Ramos (cell line): ENCODE data around the gene MACROD2.
"Not testable (repeated sequence)": the region's sequence is repeated elsewhere in the genome, so short reads cannot be mapped to it uniquely, and the experiment has no call there.

Experiments
- in situ Hi-C: fragments of 300-500 bp; cut with MboI; formaldehyde crosslinking; loops from one replicate; pipeline ENCODE4 v1.14.3; 2022; ENCODE audit warnings: low sequenced_read_pairs; ENCODE audit not compliant: unreplicated experiment

The MACROD2 gene

DNA sequence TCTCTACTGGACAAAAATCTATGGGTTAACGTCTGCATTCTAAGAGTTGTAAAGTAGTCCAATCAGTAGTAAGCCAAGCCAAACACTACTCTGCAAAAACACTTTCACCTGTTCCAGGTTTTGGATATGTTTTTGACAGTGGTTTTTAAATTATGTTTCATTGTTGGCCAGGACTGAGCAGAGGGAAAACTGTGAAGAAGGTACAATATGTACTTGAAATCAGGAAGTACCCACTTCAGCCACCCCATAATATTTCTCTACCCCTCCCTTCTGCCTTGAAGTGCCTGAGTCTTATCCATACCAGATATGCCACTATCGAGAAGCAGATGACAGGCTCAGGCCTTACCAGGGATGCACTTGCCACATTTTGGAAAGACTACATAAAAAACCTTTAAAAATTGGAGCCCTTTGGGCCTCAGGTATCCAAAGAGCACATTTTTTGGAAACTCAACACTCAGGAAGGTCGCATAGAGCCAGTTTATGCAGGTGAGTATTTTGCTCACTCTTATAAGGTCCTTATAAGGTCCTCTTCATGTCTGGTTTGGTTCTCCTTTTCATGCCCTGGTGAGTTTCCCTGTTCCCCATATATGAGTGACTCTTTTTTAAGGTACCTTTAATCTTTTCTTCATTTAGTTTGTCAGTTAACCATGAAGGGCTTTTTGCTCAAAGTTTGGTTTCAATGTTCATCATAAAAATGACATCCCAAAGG is 1201.4 kb downstream of the MACROD2 start:
- in situ Hi-C loops, result no loop called here

DNA sequence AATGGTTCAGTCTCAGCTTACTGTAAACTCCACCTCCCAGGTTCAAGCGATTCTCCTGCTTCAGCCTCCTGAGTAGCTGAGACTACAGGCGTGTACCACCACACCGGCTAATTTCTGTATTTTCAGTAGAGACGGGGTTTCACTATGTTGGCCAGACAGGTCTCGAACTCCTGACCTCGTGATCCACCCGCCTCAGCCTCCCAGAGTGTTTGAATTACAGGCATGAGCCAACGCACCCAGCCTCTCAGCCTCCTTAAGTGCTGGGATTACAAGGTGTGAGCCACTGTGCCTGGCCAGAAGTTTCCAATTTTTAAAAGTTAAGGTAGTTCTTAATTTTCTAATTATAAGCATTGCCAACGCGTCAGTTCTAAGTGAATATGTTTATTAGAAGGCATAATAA is 1202.7 kb downstream of the MACROD2 start:
- in situ Hi-C loops, result not testable (repeated sequence)

DNA sequence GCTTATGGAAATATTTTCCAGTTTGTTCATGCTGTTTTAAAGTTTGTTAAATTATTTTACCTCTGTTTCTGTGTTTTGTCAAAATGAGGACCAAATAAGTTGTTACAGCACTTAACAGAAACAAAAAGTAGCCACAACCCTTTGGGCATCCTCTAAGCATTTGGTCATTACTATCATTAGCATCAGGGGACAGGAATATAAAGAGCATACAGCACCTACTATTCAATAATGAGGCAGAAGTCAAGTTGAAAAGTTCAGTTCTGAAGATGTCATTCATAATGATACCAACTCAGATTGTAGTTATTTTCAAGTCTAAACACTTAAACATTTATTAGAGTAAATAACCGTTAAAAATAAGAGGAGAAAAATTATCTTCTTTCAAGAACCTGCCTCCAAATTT is 1204.4 kb downstream of the MACROD2 start:
- in situ Hi-C loops, result no loop called here

DNA sequence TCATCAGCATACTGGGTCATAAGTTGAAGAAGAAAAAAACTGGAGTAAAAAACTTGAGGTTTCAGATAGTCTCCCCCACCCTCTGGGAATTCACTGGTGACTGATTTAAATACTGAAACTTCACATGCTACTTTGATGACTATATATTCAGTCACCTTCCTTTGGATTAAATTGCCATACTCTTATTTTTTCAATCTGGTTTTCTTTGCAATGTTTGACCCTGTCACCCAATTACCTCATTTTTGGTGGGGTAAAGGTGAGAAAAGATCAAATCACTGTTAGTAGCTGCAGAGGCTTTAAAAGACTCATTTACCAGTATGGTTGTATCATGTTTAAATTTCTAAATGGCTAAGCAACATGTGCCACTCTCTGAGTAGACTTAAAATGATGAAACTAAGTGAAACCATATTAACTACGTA is 1204.8 kb downstream of the MACROD2 start:
- in situ Hi-C loops, result no loop called here

DNA sequence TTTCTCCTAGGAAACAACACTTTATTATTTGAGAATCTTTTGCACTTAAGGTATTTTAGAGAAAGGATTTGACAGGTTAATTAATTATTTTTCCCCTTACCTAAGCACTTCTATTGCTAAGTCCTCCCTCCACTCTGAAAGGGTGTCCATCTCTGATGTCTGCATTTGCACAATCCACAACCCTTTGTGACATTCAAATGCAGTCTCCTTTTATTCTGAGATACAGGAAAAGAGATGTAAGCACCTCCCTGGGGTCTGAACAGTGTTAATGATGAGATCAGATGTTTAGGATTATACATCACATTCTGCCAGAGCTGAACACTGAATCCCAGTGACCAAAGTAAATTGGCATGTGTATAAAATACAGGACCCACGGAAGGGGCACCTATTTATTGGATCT is 1206.3 kb downstream of the MACROD2 start:
- in situ Hi-C loops, result no loop called here

DNA sequence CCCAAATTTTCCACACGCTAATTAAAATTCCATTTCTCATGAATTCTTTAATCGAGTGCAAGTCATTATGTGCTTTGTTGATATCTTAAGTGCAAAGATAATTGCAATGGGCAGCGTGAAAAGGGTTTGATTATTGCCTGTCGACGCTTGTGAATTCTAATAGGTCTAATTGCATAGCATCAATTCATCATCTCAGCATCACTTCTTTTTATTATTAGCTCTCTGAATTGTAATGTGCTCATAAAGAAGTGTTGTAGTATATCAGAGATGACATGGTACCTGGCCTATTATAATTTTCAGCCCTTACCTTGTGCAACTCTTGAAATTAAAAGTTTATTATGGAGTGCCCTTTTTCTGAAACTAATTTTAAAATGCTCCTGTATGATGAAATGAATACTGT is 1208.9 kb downstream of the MACROD2 start:
- in situ Hi-C loops, result no loop called here

DNA sequence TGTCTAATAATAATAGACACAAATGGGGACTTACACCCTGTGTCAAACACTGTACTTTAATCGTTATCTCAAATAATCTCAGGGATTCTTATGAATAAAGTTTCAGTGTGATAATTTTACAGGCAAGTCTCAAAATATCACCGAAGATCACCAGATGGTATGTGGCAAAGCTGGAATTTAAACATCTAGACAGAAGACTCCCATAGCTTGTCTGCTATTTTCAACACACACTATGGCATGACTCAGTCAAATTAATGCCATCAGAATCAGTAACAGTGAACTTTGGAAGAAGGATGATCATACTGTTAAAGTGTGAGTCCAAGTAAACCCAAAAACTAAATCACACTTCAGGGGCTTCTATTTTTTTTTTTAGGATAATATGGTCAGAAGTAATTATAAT is 1209.7 kb downstream of the MACROD2 start:
- in situ Hi-C loops, result no loop called here

DNA sequence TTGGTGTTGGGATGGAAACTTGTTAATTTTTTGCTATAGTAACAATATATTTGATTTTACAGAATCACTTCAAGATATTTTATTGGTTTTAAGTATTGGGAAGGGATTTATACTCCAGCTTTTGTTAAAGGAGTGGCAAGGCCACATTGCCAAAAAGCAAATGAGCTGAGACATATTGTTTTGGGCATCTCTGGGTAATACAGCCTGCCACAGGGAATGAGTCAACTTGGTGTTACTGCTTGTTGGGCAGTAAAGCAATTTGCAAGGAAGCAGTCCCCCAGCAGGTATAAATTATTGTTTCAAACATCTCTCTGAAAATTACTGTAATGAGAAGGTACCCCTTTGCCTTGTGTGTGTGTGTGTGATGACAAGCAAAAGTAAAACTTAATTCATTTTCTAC is 1210.4 kb downstream of the MACROD2 start:
- in situ Hi-C loops, result no loop called here

DNA sequence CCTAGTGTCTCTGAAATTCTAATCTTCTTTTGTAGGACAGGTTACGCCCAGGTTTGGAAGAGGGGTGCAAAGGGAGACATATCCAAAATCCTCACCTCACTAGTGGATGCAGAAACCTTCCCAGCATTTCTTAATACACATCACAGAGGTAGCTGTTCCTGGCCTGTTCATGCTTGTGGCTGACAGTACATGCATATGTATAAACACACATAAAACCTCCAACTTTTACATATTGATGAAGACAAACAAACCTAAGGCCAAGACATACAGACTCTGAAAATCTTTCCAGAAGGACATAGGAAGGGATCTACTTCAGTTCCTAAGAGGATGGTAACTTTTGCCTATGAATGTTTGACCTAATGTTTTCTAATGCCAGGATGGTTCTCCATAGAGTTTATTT is 1214.2 kb downstream of the MACROD2 start:
- in situ Hi-C loops, result no loop called here

DNA sequence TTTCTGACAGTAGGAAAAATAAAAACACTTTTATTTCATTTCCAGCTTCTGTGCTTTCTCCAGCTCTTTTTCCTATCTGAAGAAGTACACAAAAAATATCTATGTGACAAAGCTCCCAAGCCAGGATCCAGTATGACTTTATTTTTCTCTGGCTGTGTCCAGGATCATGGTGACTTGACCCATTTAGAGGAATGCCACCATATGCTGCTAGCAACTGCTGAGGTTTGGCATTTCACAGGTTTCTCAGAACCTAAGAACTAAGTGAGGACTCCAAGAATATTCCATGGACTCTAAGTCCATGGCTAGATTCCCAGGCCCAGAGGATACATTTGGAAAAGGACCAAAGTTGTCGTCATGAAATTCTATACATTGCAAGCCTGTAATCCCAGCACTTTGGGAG is 1218.7 kb downstream of the MACROD2 start:
- in situ Hi-C loops, result no loop called here

DNA sequence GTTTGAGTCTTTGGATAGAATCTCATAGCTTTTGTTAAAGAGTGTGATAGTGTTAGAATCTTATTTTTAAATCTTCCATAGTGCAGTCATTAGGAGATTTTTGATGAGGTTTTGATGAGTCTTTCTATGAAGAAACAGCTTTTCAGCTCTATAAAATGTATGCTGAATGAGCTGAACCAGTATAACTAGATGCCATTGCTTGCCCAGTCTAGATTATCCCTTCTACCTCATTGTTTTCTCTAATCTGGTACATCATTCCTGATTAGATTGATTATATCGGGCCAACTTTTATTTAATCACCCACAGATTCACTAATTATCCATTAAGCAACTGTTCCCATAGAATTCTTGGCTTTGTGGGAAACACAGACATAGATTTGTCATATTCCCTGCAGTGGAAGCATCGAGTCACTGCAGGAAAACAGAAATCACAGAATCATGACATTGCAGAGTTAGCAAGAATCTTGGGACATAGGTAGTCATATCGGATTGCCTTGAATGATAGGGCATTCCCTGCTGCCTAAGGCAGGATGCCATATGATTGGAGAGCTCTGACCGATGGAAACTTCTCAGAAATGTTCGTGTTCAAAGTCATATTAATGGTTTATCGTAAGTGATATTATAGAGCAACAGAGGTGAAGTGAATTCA is 1224.8 kb downstream of the MACROD2 start:
- in situ Hi-C loops, result no loop called here

DNA sequence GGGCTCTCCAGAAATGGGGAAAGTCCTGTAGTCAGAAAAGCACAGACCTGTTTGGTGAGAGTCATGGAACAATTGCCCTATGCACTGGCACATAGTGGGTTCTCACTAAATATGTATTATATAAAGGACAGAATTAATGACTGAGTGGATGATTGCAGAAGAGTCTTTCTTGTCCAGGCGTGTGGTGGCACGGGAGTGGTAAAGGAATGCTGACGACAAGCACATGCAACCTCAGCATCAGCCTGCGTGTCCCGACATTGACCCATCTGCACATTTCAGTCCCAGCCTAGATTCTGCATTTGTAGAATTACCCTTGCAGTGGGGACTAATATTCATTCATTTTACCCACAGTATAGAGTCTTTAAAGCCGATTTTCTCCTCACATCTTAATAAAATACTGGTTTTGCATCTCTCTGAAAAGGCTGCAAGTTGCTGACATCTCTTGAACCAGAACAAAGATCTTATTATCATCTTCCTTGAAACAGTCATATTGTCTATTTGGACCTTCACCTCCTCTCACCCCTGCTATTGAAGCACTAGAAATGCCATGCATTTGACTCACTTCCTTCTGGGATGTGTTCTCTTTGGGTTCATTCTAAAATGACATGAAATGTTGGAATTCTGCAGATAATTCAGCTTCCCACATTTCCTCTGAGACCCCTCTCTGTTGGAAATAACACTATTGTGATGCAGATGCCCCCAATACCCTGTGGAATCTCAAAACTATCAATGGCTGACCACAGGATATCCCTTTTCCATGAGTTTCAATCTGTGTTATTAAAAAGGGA is 1225.7 kb downstream of the MACROD2 start:
- in situ Hi-C loops, result no loop called here

DNA sequence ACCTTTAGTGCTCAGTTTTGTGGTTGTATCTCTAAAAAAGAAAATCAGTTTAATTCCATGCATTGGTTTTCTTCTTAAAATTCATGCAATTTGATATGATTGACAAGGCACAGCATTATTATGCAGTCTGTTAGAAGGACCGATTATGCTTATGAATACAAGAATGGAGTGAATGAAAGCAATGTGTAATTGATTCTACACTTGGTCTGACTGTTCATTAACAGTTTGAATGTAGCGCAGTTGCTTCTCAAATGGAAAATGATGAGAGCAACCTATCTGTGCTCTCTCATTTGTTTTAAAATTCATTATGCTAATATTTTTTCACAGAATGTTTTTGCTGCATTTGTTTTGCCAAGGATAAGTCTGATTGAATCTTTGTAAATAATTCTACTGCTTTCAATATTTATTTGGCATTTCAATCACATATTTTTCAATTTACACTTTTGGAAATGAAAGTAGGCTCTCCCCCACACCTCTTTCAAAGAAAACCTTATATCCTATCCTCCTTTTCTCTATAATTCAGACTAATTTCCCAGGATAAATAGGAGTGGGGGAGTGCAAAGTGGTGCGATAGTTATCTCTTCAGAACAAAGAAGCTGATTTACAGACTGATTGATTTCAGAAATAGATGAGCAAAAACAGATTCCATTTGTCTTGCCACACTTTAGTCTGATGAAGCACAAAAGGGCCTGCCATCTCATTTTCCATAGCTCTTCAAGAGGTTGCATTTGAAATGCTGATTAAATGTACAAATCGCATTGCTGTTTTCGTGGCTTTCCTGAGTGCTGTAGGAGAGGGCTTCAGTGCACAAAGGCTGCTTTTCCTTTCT is 1227.4 kb downstream of the MACROD2 start:
- in situ Hi-C loops, result no loop called here

DNA sequence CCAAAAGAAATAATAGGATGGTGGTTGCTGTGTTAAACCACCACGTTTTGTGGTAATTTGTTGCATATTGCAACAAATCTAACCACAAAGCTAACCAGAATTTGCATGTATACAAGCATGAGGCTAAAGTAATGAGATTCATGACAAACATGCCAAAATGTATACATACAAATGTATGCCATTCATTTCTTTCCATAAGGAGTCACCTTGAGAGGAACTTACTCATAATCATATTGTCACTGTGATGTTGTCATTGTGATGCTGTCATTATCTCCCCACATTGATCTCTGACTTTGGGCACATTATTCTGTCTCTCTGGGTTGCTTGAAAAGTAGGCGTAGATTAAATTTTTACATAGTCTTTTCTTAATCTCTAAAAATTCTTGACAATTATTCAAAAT is 1228.9 kb downstream of the MACROD2 start:
- in situ Hi-C loops, result no loop called here

DNA sequence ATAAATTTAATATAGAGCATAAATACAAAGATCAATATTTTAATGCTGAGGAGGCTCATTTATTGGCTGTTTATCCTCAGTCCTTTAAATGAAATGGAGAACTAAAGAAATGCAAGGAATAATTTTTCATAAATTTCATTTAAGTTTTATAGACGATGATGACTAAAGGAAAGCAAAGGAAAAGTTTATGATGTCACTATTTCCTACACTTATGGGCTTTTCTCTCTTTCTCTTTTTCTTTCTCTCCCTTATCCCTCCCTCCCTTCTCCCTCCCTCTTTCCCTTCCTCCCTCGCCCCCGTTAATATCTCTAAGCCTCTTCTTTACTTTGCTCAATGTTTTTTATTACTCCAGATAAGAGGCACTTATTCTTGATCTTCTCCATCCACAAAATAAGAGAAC is 1231.8 kb downstream of the MACROD2 start:
- in situ Hi-C loops, result no loop called here

DNA sequence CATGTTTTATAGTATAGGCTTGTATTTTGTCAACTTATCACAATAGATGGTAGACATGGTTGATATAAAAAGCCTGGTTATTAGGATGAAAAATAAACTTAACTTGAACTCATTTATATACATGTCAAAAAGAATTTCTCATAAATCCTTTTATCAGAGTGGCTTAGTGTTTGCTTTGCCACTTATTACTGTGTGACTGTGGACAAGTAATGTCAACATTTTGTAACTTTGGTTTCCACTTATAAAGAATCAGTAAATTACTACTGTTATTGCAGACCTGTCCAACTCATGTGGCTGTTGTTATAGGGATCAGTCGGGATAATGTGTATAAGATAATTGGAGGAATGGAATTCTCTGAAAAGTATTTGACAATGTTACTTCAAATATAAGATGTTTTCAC is 1236.9 kb downstream of the MACROD2 start:
- in situ Hi-C loops, result no loop called here

DNA sequence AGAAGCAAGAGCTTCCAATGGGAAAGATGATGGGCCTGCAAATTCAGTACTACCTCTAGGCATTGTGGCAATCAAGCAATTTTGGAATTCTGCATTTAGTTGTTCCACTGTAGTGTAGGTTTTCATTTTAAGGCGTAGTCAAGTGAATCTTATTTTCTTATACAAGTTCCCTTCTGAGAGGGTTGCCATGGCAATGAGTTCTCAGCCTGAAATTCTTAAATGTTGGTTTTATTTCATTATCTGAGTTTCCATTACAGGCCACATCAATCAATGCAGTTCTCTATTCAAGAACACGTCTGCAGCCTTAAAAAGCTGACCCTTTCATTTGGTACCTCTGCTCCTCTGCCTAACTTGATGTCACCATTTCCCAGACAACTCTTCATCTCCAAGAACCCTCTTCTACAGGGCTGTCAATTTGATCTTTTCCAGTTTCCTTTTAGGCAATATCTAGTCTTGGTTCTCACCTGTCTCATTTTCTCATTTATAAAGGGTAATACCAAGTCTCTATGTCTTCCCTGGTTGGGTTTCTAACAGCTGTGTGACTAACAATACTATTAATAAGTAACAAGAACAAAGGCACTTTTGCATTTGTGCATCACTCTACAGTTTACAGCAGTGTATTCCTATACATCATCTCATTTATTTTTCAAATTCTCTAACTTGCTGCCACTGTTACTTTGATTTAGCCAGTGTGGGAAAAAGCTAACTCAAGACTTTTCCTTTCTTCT is 1240.3 kb downstream of the MACROD2 start:
- in situ Hi-C loops, result no loop called here

DNA sequence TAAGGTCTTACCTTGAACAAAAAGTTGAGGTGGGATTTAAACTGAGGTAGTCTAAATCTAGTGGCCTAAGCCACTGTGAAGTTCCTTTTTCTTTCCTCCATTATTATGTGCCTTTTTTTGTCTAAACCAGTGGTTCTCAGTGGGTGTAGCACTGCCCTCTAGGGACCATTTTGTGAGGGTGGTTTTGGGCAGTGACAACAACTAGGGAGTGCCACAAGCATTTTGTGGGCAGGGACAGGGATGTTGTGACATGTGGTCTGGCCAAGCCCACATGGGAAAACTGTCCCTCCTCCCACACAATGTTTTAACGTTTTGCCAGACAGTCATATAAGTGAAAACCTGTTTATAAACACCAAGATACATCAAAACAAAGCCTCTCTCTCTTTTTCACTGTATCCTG is 1241.5 kb downstream of the MACROD2 start:
- in situ Hi-C loops, result no loop called here

DNA sequence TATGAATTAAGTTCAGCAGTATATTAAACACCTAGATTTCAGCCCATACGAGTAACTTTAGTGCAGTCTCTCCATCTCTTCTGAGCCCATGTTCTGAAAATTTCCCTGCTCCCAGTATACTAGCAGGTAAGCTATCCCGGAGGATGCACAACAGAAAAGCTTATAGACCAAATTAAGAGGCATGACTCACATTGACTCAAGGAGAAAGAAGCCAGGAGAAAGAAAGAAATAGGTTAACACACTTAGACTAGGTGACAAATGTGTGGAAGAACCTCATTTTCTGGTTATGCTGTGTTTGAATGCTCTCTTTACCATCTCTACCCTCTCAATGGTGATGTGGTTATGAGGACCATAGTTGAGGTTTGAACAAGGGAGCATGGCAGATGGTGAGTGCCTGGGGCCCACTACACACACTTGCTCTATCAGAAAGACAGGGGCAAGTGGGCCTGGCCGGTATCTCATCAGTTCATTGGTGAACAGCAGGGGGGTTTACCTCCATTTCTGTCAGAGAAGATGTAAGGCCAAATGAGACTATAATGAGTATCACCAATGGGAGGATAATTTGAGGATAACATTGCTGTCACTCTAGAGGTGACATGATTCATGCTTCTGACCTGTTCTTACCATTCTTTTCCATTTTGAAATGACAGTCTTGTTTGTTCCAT is 1244.4 kb downstream of the MACROD2 start:
- in situ Hi-C loops, result no loop called here
